GM13977 (cell line): ENCODE data around the gene WSCD1.

ENCODE experiments used
- DNase-seq: peaks from one replicate; pipeline ENCODE4 v3.0.0; 2012; ENCODE audit warnings: low spot score
- in situ Hi-C: fragments of 300-500 bp; cut with MboI; formaldehyde crosslinking; loops from one replicate; pipeline ENCODE4 v1.12.0; 2022; ENCODE audit warnings: low sequenced_read_pairs, low pct_unique_long_range_greater_than_20kb, mixed read lengths, inconsistent platforms; ENCODE audit not compliant: unreplicated experiment
- TF ChIP-seq, protein P1 (sequence below): IDR thresholded peaks from 2 replicates; pipeline ENCODE4 v1.5.1; 2012; ENCODE audit warnings: mild to moderate bottlenecking, control low read depth; ENCODE audit not compliant: insufficient read depth; ENCODE audit errors: extremely low read depth, missing control alignments

WSCD1 gene

DNA sequence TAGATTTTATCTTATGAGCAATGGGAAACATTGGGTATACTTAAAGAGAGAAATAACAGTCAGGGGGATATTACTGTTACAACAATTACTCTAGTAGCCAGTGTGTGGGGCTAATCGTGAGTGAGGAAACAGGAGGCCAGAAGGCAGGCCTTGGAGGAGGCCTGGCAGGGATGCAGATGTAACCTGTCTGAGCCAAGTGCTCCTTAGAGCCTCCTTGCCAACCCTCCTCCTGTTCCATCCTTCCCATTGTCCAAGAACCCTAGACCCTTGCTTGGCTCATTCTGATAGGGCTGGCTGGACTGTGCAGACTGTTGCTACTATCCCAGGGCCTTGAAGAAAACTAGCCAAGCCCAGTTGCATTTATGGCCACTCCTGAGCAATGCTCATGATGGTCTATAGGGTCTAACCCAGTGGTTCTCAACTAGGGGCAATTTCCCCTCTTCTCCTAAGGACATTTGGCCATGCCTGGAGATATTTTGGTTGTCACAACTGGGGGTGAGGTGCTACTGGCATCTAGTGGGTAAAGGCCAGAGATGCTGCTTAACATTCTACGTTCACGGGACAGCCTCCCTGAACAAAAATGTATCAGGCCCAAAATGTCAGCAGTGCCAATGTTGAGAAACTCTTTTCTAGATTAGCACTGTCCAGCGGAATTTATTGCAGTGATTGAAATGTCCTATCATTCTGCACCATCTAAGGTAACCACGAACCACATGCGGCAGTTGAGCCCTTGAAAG lies 24.4 kb upstream of the WSCD1 start:
- TF ChIP-seq, protein P1, sequence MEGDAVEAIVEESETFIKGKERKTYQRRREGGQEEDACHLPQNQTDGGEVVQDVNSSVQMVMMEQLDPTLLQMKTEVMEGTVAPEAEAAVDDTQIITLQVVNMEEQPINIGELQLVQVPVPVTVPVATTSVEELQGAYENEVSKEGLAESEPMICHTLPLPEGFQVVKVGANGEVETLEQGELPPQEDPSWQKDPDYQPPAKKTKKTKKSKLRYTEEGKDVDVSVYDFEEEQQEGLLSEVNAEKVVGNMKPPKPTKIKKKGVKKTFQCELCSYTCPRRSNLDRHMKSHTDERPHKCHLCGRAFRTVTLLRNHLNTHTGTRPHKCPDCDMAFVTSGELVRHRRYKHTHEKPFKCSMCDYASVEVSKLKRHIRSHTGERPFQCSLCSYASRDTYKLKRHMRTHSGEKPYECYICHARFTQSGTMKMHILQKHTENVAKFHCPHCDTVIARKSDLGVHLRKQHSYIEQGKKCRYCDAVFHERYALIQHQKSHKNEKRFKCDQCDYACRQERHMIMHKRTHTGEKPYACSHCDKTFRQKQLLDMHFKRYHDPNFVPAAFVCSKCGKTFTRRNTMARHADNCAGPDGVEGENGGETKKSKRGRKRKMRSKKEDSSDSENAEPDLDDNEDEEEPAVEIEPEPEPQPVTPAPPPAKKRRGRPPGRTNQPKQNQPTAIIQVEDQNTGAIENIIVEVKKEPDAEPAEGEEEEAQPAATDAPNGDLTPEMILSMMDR = no peak
- no peak for DNase-seq
- in situ Hi-C loops = no loop called here

DNA sequence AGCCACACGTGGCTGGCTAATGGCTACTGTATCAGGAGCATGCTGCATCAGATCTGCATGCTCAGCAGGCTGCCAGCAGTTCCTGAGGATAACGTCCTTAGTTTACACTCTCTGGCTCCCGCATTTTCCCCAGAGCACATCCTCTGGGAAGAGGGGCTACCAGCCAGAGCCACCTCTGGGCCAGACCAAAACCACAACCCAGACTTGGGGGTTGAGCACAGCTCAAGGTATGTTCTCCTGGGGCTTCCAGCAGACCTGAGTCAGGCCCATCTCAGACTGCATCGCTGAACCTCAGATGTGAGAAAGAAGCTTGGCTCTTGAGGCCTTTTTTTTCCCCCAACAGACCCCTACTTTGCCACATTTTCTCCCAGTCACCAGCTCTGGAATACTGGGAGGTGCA lies 23.7 kb upstream of the WSCD1 start:
- TF ChIP-seq, protein P1 = no peak
- in situ Hi-C loops = no loop called here
- no peak for DNase-seq

DNA sequence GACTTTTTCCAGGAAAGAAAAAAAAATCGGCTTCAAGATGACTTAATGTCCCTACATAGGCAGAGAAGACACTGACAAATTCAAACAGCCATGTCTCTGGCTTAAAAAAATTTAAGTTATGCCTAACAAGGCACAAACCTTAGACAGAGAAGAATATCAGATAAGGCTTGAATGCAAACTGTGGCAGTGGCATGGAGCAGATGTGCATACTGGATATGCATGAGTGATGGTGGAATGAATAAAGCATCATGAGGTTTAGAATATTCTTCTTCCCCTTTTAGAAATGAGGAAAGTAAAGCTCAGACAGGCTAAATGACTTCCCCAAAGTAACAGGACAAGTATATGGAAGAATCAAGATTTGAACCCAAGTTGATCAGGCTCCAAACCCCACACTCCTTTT lies 23.2 kb upstream of the WSCD1 start:
- in situ Hi-C loops = no loop called here
- DNase-seq = no peak
- TF ChIP-seq, protein P1 = no peak

DNA sequence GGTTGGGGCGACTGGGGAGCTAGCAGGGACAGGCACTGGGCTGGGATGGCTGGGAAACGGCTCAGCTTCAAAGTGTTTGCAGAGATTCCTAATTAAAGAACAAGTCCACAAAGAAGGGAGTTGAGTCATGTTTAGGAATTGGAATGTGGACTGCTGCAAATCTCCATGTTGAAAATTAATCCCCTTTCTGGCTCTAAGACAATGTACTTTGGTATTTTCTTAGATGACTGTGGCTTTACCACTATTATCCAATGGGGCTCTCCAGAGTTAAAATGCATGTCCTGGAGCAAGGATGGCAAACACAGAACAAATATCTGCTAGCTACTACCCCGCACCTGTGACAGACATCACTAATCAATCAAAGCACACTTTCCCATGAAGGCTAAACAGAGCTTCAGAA lies 22.2 kb upstream of the WSCD1 start:
- in situ Hi-C loops = no loop called here
- no peak for DNase-seq
- TF ChIP-seq, protein P1 = no peak

DNA sequence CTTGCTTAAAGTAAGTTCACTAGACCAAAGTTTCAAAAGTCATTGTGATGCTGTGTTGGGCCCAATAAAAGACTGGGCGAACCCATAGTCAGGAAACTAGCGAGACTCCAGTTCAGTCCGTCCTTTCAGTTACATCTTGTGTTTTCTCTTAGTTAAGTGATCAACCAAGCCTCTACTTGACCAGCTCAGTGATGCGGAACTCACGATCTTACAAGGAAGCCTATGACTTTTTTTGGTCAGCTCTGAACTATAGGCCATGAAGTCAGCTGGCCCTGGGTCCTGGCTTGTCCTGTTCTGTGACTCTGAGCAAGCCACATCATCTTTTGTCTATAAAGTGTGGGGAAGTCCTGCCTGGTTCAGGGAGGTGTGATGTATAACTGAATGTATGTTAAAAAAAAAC lies 21.7 kb upstream of the WSCD1 start:
- TF ChIP-seq, protein P1 = no peak
- in situ Hi-C loops = no loop called here
- DNase-seq = no peak

DNA sequence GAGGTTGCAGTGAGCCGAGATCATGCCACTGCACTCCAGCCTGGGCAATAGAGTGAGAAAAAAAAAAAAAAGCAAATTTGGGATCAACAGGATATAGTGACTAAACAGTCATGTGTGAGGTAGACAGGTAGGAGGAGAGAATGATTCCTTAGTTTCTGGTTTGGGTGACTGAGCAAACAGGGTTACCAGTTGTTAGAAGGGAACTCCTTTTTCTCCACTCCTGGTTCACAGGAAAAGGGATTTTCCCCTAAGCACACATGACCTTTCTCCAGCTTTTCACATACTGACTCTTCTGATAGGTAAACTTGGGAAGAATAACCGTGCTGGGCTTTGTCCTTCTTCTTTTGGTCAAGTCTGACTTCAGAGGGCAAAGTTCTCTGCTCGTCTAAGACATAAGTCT lies 17.3 kb upstream of the WSCD1 start:
- no peak for DNase-seq
- in situ Hi-C loops = no loop called here
- TF ChIP-seq, protein P1 = no peak
